Panc1 (cell line): ENCODE data around the gene HSPA4. TPM values are rescaled to one million over a fixed set of nuclear protein-coding genes. Genes with fewer than 3 reads are reported as not detected.
A peak's percentile ranks its signal among the peaks of the same experiment; 100 is the strongest.

ENCODE experiments used
- ATAC-seq: fragments of 200-7000 bp; cut with Tn5 transposase; 2 replicates; pipeline ENCODE4 v1.9.1; 2020; ENCODE audit warnings: mild to moderate bottlenecking, moderate library complexity
- BruUV-seq: library from RNA; stranded (reverse); fragments of 400-500 nt; replicated peaks from 2 replicates; lab custom pipeline; 2021; lab: Mats Ljungman, UMichigan
- CTCF ChIA-PET: fragments of 300-600 bp; sonication (Branson Sonifier 250); formaldehyde crosslinking; loops from one replicate; lab custom pipeline; 2022; ENCODE audit warnings: antibody characterized with exemption; lab: Charles Lee
- POLR2A ChIA-PET: fragments of 300-600 bp; sonication (Branson Sonifier 250); formaldehyde crosslinking; loops from one replicate; lab custom pipeline; 2022; ENCODE audit warnings: antibody characterized with exemption; lab: Charles Lee
- DNase-seq: peaks from one replicate; pipeline ENCODE4 v3.0.0-alpha.2; 2010; ENCODE audit warnings: low read depth, low spot score
- H3K27ac ChIP-seq: 2 replicates; pipeline ENCODE4 v1.5.1; 2011; ENCODE audit warnings: mild to moderate bottlenecking, low read length, inconsistent platforms
- H3K27me3 ChIP-seq: fragments of 200-500 bp; sonication (Bioruptor generic); 2 replicates; pipeline ENCODE4 v1.6.0; 2014; ENCODE audit warnings: low read length, inconsistent platforms; ENCODE audit not compliant: control insufficient read depth, insufficient read depth
- H3K36me3 ChIP-seq: fragments of 200-500 bp; sonication (Bioruptor generic); 2 replicates; pipeline ENCODE4 v1.5.1; 2014; ENCODE audit warnings: inconsistent platforms, mild to moderate bottlenecking, low read length, moderate library complexity; ENCODE audit not compliant: control insufficient read depth, insufficient read depth
- H3K4me1 ChIP-seq: 2 replicates; pipeline ENCODE4 v1.5.1; 2011; ENCODE audit warnings: inconsistent platforms, mild to moderate bottlenecking, low read length, moderate library complexity; ENCODE audit not compliant: control insufficient read depth, insufficient read depth
- H3K4me3 ChIP-seq, 2 experiments: 2 replicates each; pipeline ENCODE4 v1.5.1; 2011 to 2012; ENCODE audit warnings: low read depth in 2 of 2, low read length in 2 of 2, mild to moderate bottlenecking in 2 of 2, inconsistent platforms in 1 of 2, moderate library complexity in 1 of 2
- H3K9me3 ChIP-seq: fragments of 200-500 bp; sonication (Bioruptor generic); 2 replicates; pipeline ENCODE4 v1.5.1; 2014; ENCODE audit warnings: low read depth, mild to moderate bottlenecking, inconsistent platforms, low read length, moderate library complexity; ENCODE audit not compliant: control insufficient read depth, insufficient read depth
- POLR2AphosphoS5 ChIP-seq: IDR thresholded peaks from 2 replicates; pipeline ENCODE4 v1.6.1; 2012; ENCODE audit warnings: mild to moderate bottlenecking, low read depth, low read length, moderate library complexity
- REST ChIP-seq, 2 experiments: IDR thresholded peaks; 2 replicates each; pipeline ENCODE4 v1.6.1; 2011 to 2012; ENCODE audit warnings: low read depth in 2 of 2, control low read depth in 1 of 2, low read length in 1 of 2, mild to moderate bottlenecking in 1 of 2, moderate library complexity in 1 of 2; ENCODE audit not compliant: insufficient read depth in 1 of 2
- SIN3A ChIP-seq: IDR thresholded peaks from 2 replicates; pipeline ENCODE4 v1.6.1; 2012; ENCODE audit warnings: low read depth, mild to moderate bottlenecking, low read length, moderate library complexity, borderline replicate concordance; ENCODE audit not compliant: insufficient read depth
- TCF7L2 ChIP-seq: IDR thresholded peaks from 2 replicates; pipeline ENCODE4 v1.6.1; 2011; ENCODE audit warnings: mild to moderate bottlenecking, low read depth, low read length, inconsistent platforms
- in situ Hi-C: cut with HindIII; loops from 2 replicates; pipeline ENCODE4 v1.10.0; 2016; ENCODE audit warnings: low sequenced_read_pairs, low pct_unique_long_range_greater_than_20kb
- intact Hi-C: fragments of 100-400 bp; cut with micrococcal nuclease; formaldehyde crosslinking; loops from one replicate; pipeline ENCODE4 v1.10.0; 2022; ENCODE audit not compliant: unreplicated experiment
- total RNA-seq: library from RNA; stranded (reverse); gene quantifications from one replicate; pipeline ENCODE4 v1.2.1, GENCODE V29; 2021; ENCODE audit not compliant: unreplicated experiment
- TF ChIP-seq, protein P1 (sequence below): fragments of 450-650 bp; IDR thresholded peaks from 2 replicates; pipeline ENCODE4 v1.5.1; 2017; ENCODE audit warnings: mild to moderate bottlenecking

The HSPA4 gene
- total RNA-seq, 1 experiment from 2014 or later: 247 TPM

DNA sequence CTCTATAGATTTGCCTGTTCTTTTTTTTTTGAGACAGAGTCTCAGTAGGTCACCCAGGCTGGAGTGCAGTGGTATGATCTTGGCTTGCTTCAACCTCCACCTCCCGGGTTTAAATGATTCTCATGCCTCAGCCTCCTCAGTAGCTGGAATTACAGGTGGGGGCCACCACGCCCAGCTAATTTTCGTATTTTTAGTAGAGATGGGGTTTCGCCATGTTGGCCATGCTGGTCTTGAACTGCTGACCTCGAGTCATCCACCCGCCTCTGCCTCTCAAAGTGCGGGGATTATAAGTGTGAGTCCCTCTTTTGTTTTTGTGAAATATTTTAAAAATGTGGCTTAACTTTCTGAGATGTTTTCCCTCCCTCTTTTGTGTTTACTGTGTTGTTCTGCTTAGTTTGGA is 29.2 kb downstream of the HSPA4 start:
- TF ChIP-seq REST (IDR thresholded peaks at IDR 0.05; ENCODE audit: insufficient read depth in 1 of 2, low read depth in 2 of 2, low read length in 1 of 2) (no peak), TCF7L2 (no peak), POLR2AphosphoS5 (no peak), SIN3A (no peak)
- TF ChIP-seq, protein P1, sequence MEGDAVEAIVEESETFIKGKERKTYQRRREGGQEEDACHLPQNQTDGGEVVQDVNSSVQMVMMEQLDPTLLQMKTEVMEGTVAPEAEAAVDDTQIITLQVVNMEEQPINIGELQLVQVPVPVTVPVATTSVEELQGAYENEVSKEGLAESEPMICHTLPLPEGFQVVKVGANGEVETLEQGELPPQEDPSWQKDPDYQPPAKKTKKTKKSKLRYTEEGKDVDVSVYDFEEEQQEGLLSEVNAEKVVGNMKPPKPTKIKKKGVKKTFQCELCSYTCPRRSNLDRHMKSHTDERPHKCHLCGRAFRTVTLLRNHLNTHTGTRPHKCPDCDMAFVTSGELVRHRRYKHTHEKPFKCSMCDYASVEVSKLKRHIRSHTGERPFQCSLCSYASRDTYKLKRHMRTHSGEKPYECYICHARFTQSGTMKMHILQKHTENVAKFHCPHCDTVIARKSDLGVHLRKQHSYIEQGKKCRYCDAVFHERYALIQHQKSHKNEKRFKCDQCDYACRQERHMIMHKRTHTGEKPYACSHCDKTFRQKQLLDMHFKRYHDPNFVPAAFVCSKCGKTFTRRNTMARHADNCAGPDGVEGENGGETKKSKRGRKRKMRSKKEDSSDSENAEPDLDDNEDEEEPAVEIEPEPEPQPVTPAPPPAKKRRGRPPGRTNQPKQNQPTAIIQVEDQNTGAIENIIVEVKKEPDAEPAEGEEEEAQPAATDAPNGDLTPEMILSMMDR: no peak
- in situ Hi-C loops (no loop called here), intact Hi-C loops (no loop called here)
- no TSS peak for BruUV-seq
- Histone ChIP-seq H3K4me3 (no peak overlapping the region), H3K36me3 (peaks cover 13% of the 10 kb centered on the region; the same call in 1 of the 2 replicates), H3K27ac (no peak overlapping the region), H3K9me3 (no peaks in the 10 kb centered on the region), H3K4me1 (no peaks in the 10 kb centered on the region), H3K27me3 (no peaks in the 10 kb centered on the region)
- ATAC-seq (no peak), DNase-seq (no peak)
- POLR2A ChIA-PET: no interaction called here
- CTCF ChIA-PET: no interaction called here

GRCh38 chr5:133081703-133082102 is 29.9 kb downstream of the HSPA4 start:
- peaks cover 7% of the 10 kb centered on the region; the same call in 1 of the 2 replicates for H3K36me3 ChIP-seq
- intact Hi-C loops (no loop called here), in situ Hi-C loops (no loop called here)
- no peak overlapping the region for H3K4me3 ChIP-seq
- POLR2A ChIA-PET: no interaction called here
- no peaks in the 10 kb centered on the region for H3K27me3 ChIP-seq
- H3K4me1 ChIP-seq: no peaks in the 10 kb centered on the region
- ATAC-seq: no peak
- TSS peak; percentile 20 for BruUV-seq
- no peak for DNase-seq
- no peak overlapping the region for H3K27ac ChIP-seq
- CTCF ChIA-PET: no interaction called here
- no peak for TF ChIP-seq POLR2AphosphoS5
- TF ChIP-seq TCF7L2: no peak
- TF ChIP-seq SIN3A: no peak
- TF ChIP-seq REST (IDR thresholded peaks at IDR 0.05; ENCODE audit: insufficient read depth in 1 of 2, low read depth in 2 of 2, low read length in 1 of 2): no peak
- H3K9me3 ChIP-seq: no peaks in the 10 kb centered on the region
